GM21367 (cell line): ENCODE data around the gene CIC.

Experiments used
- ATAC-seq: cut with Tn5 transposase; IDR thresholded peaks from one replicate; pipeline ENCODE4 v1.9.1; 2021; ENCODE audit not compliant: unreplicated experiment

The CIC gene

DNA sequence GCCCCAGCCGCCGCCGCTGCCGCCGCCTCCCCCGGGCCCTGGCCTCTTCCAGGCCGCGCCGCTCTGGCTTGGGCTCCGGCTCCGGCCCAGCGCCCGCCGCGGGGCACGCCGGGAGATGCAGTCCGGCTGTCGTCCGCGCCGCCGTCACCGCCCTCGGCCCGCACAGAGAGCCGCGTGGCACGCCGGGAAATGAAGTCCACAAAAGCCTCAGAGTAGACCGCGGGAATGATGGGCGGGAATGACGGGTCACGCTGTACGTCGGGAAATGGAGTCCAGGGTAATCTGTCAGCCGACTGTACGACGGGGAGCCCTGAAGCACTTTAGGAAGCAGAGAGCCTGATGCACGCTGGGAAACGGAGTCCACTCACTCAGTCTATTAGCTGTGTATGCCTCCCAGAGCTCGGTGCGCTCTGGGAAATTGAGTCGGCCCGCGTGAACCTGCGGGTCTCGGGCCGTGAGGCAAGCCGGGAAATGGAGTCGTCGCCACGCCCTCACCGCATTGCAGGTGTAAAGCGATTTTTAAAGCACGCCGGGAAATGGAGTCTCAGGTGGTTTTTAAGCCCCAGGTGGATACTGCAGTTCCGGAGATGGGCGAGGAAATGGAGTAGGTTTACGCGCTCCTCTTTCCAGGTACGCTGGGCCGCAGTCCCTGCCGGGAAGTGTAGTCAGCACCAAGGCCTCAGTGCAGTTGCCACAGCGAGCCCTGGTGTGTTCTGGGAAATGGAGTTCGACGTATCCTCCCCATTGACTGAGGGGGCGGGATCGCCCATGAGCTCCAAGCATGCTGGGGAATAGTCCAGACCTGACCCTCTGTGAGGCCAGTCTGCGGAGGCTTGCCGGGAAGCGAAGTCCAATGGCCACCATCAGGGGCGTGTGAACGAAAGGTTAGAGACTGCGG, 26.3 kb upstream of the CIC start, which contains the start of gene GSK3A:
GSK3A (minus strand) TSS at position 91 of the 898 bp plus-strand sequence. CDS start 137 bp downstream, outside the sequence.
- ATAC-seq = peak; percentile 48

DNA sequence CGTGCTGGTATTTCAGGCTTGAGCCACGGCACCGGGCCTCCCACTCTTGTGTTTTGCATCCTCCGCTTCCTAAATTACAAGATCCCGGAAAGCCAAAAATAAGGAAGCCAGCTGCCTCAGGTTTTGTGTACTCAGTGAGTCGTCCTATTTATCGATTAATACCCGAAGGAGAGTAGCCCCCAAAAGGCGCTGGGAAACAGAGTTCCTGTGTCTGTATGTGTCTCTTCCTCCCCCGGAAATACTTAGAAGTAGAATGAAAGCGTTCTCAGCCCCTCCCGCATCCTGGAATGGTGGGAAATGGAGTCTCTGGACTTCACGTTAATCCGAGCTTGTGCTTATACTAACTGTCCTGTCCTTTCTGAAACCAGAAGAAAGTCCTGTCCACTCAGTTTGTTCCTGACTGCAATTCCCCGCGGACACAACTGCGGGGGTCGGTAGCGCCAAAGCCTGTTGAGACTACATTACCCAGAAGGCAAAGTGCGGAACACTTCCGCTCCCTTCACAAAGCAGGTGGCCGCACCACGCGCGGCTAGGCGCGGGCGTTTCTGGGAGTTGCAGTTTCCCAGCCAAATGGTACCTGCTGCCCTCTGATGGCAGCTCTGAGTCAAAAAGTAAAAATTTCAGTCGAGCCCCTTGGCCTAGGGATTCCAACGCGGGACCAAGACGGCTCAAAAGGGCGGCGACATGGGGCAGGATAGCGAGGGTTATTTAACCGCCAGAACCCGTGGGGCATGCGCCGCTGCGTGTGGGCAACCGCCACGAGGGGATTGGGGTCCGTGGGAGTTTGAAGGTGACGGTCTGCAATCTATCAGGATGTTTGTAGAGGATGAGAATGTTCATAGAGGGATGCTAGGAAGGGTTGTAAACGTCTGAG, 24.5 kb upstream of the CIC start:
- peak; percentile 35 for ATAC-seq

DNA sequence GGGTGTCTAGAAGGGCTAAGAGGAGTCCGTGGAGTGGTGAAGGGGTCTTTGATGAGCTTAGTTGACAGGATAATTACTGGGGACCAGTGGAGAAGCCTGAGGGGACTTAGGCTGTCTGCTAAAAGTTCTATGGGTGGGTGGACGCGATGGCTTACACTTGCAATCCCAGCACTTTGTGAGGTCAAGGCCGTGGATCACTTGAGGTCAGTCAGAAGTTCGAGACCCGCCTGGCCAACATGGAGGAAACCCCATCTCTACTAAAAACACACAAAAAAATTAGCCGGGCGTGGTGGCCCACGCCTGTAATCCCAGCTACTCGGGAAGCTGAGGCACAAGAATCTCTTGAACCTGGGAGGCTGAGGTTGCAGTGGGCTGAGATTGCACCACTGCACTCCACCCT, 23.8 kb upstream of the CIC start:
- ATAC-seq = no peak

DNA sequence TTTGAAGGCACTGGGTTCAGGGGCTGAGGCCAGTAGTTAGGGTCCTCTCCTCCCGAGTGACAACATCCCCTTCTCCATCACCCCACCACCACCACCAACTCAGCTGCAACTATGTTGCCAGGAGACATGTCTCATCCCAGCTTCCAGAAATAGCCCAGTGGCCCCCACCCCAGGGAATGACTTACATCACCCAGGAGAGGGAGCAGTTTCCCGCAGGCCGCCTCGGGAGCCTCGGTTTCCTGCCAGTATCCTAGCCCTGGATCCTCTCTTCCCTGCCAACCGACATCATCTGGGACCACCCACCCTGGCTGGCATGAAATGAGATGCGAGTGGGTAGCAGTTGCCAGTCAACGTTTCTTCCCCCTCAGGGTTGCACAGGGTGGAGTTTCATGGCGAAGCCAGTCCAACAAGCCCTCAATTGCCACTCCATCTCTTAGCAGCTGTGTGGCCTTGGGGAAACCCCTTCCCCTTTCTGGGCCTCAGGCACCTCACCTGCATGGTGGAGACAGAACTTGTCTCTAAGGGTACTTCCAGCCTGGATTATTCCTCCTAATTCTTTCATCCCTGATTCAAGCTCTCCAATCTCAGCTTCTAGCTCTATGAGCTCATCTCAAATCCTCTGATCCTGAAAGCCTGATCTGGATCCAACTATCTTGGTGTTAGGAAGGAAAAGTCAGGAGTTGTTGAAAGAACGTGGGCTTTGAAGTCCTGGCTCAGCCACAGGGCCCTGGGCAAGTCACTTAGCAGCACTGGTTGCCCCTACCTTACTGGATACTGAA, 22.7 kb upstream of the CIC start:
- no peak for ATAC-seq

DNA sequence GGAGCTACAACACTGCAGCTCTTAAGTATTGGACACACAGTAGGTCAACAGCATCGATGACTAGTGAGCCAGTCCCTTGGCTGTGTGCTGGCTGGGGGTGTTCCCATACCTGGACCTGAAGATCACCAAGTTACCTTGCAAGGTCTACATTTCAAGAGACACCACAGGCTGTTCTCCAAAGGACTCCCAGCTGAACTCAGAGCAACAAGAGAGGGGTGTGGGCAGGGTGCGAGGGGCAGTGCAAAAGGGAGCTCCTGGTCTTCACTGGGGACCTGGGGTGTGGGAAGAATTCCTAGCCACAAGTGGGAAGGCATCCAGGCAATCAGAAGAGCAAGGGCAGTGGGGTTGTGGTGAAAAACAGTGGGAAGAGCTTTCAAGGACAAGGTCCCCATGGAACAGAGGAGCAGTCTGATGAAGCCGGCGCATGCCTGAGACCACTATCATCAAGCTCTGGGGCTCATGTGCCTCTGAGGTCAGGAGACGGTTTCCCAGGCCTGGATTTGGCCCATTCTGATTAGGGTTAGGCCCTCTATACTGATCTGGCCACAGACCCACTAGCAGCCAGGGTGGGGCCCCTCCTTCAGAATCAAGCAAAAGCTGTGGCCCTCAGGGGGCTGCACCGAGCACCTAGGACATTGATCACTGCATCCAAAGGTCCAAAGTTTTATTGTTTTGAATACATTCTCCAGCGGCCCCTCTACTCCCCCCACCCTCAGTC, 22.0 kb upstream of the CIC start:
- no peak for ATAC-seq

DNA sequence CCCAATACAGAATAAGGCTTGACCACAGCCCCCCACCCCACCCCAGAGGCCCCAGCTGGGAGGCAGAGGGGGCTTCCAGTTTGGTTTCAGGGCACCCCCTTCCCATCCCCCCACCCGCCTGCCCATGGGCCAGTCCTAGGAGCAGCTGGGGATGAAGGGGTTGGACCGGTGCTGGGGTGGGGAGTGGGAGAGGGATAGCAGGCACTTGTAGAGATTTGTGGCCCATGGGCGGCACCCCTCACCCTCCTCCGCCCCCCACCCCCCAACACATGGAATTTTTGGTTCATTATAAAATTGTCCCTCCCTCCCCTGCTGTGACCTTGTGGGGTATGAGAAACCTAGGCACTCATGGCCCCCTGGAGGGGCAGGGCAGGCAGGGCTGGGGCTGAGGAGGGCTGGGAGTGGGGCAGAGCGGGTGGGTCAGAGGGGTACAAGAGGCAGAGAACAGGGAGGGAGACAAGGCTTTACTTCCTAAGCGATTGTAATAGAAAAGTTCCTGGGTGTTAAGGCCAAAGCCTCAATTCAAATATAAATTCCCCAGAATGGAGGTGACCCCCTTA, 21.3 kb upstream of the CIC start:
- no peak for ATAC-seq

DNA sequence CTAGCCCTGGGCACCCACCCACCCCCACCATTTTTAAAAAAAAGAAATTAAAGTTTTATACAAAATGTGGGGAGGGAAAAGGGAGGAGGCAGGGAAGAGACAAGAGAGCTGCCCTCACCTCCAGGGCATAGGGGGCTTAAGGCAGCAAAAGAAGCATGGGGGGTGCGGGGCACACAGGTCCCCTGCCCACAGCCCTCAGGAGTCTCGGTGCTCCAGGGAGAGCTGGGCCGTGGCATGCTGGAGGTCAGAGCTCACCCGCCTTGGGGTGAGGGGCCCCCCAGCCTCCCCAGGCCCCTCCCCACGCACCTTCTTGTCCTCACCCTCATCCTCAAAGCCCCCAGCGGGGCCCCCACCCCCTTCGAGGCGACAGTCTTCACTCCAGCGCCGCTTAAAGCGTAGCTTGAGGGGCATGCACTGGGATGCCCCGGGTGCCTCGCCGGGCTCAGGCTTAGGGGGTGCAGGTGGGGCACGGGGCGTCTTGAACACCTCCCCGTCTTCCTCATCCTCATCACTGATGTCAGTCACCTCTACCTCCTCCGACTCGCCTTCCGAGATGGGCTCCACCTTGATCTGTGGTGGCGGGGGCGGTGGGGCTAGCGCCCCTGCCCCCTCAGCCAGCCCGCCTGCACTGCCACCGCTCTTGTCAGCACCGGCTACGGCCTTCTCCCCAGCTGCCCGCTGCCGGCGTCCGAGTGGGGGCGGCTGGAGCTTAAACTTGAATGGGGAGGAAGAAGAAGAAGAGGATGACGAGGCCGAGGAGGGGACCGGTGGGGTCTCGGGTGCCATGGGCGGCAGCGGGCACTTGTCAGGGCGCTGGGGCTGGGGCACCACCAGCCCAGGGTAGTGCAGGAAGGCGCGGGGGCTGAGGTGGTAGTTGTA, 20.5 kb upstream of the CIC start:
- ATAC-seq = no peak

DNA sequence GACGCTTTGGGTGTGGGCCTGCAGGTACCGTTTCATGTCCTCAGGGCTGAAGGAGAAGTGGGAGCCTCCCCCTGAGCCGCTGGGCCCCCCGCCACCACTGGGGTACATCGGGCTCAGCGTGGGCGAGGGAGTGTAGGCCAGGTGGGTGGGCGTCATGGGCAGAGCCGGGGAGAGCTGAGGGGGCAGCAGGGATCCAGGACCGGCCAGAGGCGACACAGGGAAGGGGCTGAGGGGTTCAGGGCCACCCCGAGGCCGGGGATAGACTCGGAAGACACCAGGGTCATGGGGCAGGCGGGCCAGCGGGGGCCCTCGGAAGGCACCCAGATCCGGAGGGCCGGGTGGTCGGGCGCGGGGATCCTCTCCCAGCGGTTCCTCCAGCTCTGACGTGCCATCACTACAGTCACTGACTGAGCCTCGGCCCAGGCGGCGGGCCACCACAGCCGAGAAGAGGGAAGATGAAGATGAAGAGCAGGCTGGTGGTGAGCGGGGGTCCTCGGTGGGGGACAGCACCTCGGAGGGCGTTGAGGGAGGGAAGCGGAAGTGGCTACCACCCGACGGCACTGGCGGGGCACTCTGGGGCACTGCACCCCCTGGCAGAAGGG, 19.8 kb upstream of the CIC start:
- ATAC-seq = no peak

DNA sequence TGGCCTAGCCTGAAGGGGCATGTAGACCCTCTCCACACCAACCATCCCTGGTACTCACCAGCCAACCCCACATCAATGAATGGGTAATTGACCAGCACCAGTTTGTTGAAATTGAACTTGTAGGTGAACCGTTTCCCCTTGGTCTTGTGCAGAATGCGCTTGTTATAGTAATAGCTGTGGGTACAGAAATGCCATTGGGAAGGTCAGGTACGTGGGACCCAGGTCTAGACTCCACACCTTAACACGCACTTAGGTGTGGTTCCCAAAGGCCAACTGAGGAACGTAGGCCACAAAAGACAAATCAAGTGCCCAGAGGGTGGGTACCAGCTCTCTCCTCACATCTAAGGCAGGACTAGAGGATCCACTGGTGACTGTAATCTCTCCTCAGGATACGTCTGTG, 19.3 kb upstream of the CIC start:
- ATAC-seq = no peak

DNA sequence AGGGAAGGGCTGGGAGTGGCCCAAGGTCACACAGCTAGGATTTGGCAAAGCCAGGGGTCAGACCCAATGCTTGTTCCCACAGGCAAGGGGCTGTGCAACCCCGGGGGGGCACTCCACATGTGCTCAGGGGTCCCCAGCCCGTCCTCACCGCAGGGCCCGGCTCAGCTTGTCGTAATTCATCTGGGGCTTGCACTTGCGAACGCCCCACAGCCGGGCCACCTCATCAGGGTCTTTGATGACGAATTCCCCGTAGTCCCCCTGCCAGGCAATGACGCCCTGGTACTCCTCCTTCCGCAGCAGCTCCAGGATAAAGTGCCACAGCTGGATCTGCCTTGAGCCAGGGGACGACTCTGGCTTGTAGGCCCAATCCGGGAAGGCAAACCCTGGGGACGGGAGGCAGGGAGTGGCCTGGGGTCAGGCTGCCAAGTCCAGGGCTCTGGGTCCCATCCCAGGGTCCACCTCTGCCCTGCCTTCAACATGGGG, 18.8 kb upstream of the CIC start:
- ATAC-seq = no peak

DNA sequence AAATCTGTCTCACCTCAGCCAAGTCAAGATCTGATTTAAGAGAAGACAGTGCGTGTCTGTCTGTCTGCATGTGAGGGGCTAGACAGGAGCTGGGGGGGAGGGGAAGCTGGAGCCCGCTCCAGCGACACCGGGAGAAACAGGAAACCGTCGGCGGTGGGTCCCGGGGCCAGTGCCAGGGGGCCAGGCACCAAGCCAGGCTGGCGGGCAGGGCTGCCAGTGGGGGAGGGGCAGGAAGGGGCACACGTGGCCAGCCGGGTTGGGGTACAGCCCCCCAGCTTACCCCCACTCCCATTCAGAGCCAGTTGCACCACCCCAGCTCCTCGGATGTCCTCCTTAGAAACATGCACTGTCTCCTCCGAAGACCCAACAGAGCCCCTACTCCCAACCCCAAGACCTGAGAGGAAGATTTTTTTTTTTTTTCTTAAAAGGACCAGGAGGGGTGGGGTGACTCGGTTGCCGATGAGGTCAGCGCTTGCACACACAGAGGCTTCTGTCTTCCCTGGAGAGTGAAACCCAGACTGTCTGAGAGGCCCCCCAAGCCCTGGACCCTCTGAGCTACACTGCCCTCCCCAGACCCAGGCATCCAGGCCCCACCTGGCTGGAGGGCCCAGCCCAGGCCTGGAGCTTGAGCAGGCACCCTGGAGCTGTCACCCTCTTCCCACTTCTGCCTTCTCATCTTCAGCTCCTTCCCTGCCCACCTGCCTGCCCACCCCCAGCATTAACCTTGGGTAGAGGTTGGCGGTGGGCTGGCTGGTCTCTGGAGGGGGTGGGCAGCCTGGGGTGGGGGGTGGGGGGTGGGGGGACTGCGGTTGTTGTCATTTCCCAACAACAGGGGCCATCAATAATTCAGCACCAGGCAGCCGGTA, 18.2 kb upstream of the CIC start:
- ATAC-seq = no peak

DNA sequence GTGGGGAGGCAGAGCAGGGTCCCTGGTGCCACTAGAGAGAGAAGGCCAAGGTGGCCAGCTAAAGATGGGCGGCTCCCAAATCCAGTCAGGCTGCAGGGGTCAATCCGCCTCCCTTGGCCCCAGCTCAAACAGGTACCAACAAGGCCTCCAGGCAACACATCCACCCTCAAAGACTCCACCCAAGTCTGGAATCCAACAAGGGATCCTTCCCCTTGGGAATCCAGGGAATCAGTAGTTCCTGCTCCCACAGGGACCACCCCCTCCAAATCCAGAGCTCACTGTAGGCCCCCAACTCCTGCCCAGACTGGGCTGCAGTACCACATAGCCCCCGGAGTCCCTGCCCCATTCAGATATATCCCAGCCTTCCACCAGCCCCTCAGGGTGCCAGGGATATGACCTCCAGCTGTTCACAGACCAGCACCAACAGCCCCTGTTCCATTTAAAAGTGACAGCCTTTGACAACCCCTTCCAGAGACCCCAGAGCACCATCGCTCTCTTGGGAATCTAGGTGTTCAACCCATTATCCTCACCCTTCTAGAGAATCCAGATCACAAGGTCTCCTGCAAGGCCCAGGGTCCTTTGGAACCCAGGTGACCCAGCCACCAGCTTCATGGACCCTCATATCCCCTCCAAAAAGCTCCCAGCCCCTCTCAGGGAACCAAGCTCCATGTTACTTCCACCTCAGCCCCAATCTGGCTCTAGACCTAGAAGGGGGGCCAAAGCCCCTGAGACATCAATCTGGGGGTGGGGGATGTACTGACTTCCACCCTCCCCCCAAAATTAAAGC, 17.3 kb upstream of the CIC start:
- no peak for ATAC-seq

DNA sequence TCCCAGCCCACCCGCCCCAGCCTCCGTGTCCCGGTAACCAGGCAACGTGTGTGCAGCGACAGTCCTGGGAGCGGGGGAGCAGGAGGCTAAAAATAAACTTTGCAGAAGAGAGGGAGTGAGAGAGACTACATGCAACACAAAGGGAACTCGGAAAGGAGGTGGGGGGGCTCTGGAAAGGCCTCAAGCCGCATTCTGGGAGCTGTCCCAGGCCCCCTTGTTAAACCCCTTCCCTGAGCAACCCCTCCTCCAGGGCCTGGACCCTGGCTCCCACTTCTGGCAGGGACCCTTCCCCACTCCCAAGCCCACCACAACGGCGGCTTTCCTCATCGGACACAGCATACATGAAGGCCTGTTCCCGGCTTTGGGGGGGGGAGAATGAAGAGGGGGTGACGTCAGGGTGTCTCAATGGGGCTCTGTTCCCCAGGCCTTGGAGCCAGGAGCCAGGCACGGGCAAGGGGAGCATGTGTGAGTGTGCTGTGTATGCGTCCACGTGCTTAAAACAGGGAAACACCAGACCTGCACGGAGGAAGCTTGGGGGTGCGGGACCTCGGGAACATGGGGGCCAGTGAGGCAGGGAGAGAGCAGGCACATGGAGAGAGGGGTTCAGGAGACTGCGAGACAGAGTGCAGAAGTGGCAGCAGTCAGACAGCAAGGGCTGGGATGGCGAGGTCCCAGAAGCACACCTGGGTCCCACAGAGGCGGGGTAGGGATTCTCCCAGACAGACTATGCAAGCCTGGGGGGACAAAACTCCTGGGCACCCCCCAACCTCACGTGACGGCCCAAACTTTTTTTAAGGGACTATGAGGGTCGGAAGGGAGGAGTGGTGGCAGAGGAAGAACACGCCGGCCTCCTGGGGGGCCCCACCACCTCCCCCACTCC, 16.4 kb upstream of the CIC start:
- ATAC-seq = no peak

DNA sequence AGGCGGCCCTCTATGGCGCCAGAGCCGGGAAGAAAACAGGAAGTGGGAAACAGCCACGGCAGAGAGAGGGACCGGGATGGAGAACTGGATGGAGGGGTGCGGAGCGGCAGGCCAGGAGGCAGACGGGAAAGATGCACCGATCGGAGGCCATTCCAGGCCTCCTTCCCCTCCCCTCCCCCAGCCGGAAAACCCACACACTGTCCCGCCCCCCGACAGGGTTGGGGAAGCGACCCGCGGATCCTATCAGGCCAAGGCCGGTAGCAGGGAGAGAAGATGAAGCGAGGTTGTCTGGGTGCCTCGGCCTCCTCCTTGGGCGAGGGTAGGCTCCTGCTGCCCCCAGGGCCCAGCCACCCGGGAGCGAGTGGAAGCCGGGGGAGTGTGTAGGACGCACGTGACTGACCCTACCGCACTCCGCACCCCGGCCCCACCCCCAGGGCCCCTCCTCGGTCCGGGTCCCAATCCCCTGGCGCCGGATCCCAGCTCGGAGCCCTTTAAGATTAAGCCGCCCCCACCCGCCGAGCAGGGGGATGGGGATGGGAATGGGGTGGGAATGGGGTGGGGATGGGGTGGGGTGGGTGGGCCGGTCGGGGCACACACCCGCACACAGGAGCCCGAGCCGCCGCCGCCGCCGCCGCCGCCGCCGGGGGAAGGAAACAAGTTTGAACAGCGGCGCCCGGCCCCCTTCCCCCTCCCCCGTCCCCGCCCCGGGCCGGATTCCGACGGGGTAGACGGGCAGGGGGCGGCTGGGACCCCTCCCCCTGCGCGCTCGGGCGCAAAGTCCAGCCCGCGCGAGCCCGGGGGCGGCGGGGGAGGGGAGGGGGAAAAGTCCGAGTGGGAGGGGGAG, 15.6 kb upstream of the CIC start:
- no peak for ATAC-seq
